Activated CD4-positive, alpha-beta T cell treated with anti-CD3 and anti-CD28 coated beads, Interleukin-2, amount 50 U/mL, for 24 hours (primary cell): ENCODE measurements around the gene MED17.
A peak's percentile ranks its signal among the peaks of the same experiment; 100 is the strongest.
"Not testable (repeated sequence)": the region's sequence is repeated elsewhere in the genome, so short reads cannot be mapped to it uniquely, and the experiment has no call there.

Source experiments
- DNase-seq, 2 donors: peaks; one replicate each; pipeline ENCODE4 v3.0.0-alpha.2; 2020; ENCODE audit warnings: low read depth in 1 of 2, low spot score in 1 of 2

Gene MED17

GRCh38 chr11:93784145-93784934, at the start of gene MED17:
Gene MED17 (plus strand): TSS chr11:93784282. CDS start chr11:93784514, 232 bp downstream.
- peak; percentile 73 to 90 for DNase-seq

GRCh38 chr11:93734427-93735222, 49.5 kb upstream of the MED17 start:
- DNase-seq: no peak

GRCh38 chr11:93735627-93736026, 48.5 kb upstream of the MED17 start:
- DNase-seq: no peak

- no peak for DNase-seq
Observed at GRCh38 chr11:93736129-93736528, 48.0 kb upstream of the MED17 start.

GRCh38 chr11:93737904-93738612, 46.0 kb upstream of the MED17 start:
- DNase-seq: peak in 1 of 2 donors; percentile 37

GRCh38 chr11:93738647-93739081, 45.4 kb upstream of the MED17 start:
- no peak for DNase-seq

- peak; percentile 27 to 37 for DNase-seq
Observed at GRCh38 chr11:93740031-93740729, 43.9 kb upstream of the MED17 start.

GRCh38 chr11:93740730-93741093, 43.4 kb upstream of the MED17 start:
- DNase-seq: peak; percentile 49 to 63

- peak; percentile 88 to 98 for DNase-seq
Observed at GRCh38 chr11:93741094-93741881, 42.8 kb upstream of the MED17 start, which contains the start of the genes C11orf54 and TAF1D. Gene C11orf54 (plus strand): TSS chr11:93741672. CDS start chr11:93747394, 5,722 bp downstream. Gene TAF1D (minus strand): TSS chr11:93741495. CDS start chr11:93739304, 2,191 bp downstream.

- DNase-seq: no peak
Observed at GRCh38 chr11:93741882-93742226, 42.2 kb upstream of the MED17 start.

- no peak for DNase-seq
Observed at GRCh38 chr11:93743291-93743690, 40.8 kb upstream of the MED17 start.

GRCh38 chr11:93744669-93745004, 39.4 kb upstream of the MED17 start:
- DNase-seq: no peak

GRCh38 chr11:93745005-93745755, 38.9 kb upstream of the MED17 start:
- DNase-seq: not testable (repeated sequence)

GRCh38 chr11:93746101-93746500, 38.0 kb upstream of the MED17 start:
- no peak for DNase-seq

- DNase-seq: no peak
Observed at GRCh38 chr11:93747122-93747521, 37.0 kb upstream of the MED17 start.

- DNase-seq: no peak
Observed at GRCh38 chr11:93751001-93751400, 33.1 kb upstream of the MED17 start.

- no peak for DNase-seq
Observed at GRCh38 chr11:93753241-93753640, 30.8 kb upstream of the MED17 start.

- no peak for DNase-seq
Observed at GRCh38 chr11:93756748-93757147, 27.3 kb upstream of the MED17 start.

GRCh38 chr11:93757301-93757700, 26.8 kb upstream of the MED17 start:
- DNase-seq: no peak
